ENCODE results near the gene FAM53B.

GRCh38 chr10:124648738-124649137, 95.4 kb downstream of the FAM53B start:
- TF ChIP-seq PPARA (CRISPR knock-in tag; IDR thresholded peaks at IDR 0.05; ENCODE audit: borderline replicate concordance) (no peak), CREB5 (CRISPR knock-in tag; IDR thresholded peaks at IDR 0.05; ENCODE audit: low read depth) (no peak), CSRNP3 (CRISPR knock-in tag; IDR thresholded peaks at IDR 0.05) (no peak), PATZ1 (CRISPR knock-in tag; IDR thresholded peaks at IDR 0.05; ENCODE audit: borderline replicate concordance) (no peak), ZNF8 (CRISPR knock-in tag; IDR thresholded peaks at IDR 0.05) (no peak), ZFP30 (CRISPR knock-in tag; IDR thresholded peaks at IDR 0.05) (no peak), ZC3H10 (CRISPR knock-in tag; IDR thresholded peaks at IDR 0.05) (no peak), BACH2 (CRISPR knock-in tag; IDR thresholded peaks at IDR 0.05; ENCODE audit: borderline replicate concordance) (no peak), TOX (CRISPR knock-in tag; IDR thresholded peaks at IDR 0.05; ENCODE audit: borderline replicate concordance) (no peak), RARB (CRISPR knock-in tag; IDR thresholded peaks at IDR 0.05) (no peak)

Measured in SK-N-SH treated with all-trans-retinoic acid at 6 μM for 48 hours (cell line).